GM21381 (cell line): ENCODE results near the gene FLVCR2.

Experiments
- ATAC-seq: cut with Tn5 transposase; IDR thresholded peaks from one replicate; pipeline ENCODE4 v1.9.1; 2021; ENCODE audit warnings: mild to moderate bottlenecking, moderate library complexity; ENCODE audit not compliant: unreplicated experiment

Gene FLVCR2

GRCh38 chr14:75553761-75554364 is 24.6 kb upstream of the FLVCR2 start:
- ATAC-seq, result no peak

- ATAC-seq, result no peak
Observed at GRCh38 chr14:75554482-75554881, 23.9 kb upstream of the FLVCR2 start.

- no peak for ATAC-seq
Observed at GRCh38 chr14:75558440-75558839, 20.0 kb upstream of the FLVCR2 start.

GRCh38 chr14:75559045-75559444 is 19.4 kb upstream of the FLVCR2 start:
- no peak for ATAC-seq

GRCh38 chr14:75559451-75560222 is 18.8 kb upstream of the FLVCR2 start:
- ATAC-seq, result no peak

- no peak for ATAC-seq
Observed at GRCh38 chr14:75561013-75561432, 17.4 kb upstream of the FLVCR2 start.

GRCh38 chr14:75562089-75562488 is 16.3 kb upstream of the FLVCR2 start:
- no peak for ATAC-seq

GRCh38 chr14:75562489-75562888 is 15.9 kb upstream of the FLVCR2 start:
- no peak for ATAC-seq

GRCh38 chr14:75563931-75564330 is 14.5 kb upstream of the FLVCR2 start:
- ATAC-seq, result no peak

GRCh38 chr14:75565056-75565455 is 13.4 kb upstream of the FLVCR2 start:
- ATAC-seq, result no peak

GRCh38 chr14:75566321-75566720 is 12.1 kb upstream of the FLVCR2 start:
- no peak for ATAC-seq

GRCh38 chr14:75566752-75567151 is 11.7 kb upstream of the FLVCR2 start:
- ATAC-seq, result no peak

- no peak for ATAC-seq
Observed at GRCh38 chr14:75568140-75568539, 10.3 kb upstream of the FLVCR2 start.

GRCh38 chr14:75568791-75569190 is 9.6 kb upstream of the FLVCR2 start:
- no peak for ATAC-seq

- no peak for ATAC-seq
Observed at GRCh38 chr14:75570797-75571196, 7.6 kb upstream of the FLVCR2 start.

GRCh38 chr14:75572104-75572503 is 6.3 kb upstream of the FLVCR2 start:
- no peak for ATAC-seq

- ATAC-seq, result no peak
Observed at GRCh38 chr14:75577090-75577489, 1.3 kb upstream of the FLVCR2 start.

GRCh38 chr14:75577729-75578101 is 705 bp upstream of the FLVCR2 start:
- ATAC-seq, result peak; percentile 75

GRCh38 chr14:75578786-75579337 is 442 bp downstream of the FLVCR2 start:
- peak; percentile 6 for ATAC-seq

GRCh38 chr14:75579338-75579864 is 981 bp downstream of the FLVCR2 start:
- no peak for ATAC-seq

- ATAC-seq, result no peak
Observed at GRCh38 chr14:75579882-75580281, 1.5 kb downstream of the FLVCR2 start.

- ATAC-seq, result no peak
Observed at GRCh38 chr14:75587388-75587787, 9.0 kb downstream of the FLVCR2 start.
